ENCODE data around the gene ZNF124.

The ZNF124 gene

GRCh38 chr1:247115141-247115510 is 56.7 kb downstream of the ZNF124 start:
- FAIRE-seq (no peak), DNase-seq (ENCODE audit: extremely low spot score, insufficient read length, low read depth) (no peak)

GRCh38 chr1:247114351-247115140 is 57.3 kb downstream of the ZNF124 start:
- DNase-seq (ENCODE audit: extremely low spot score, insufficient read length, low read depth) (no peak), FAIRE-seq (no peak)

- FAIRE-seq = no peak
- DNase-seq (ENCODE audit: extremely low spot score, insufficient read length, low read depth) = no peak
These were observed 58.0 kb downstream of the ZNF124 start for GRCh38 chr1:247113733-247114271.

GRCh38 chr1:247113094-247113497 is 58.7 kb downstream of the ZNF124 start:
- DNase-seq (ENCODE audit: extremely low spot score, insufficient read length, low read depth) (no peak), FAIRE-seq (no peak)

GRCh38 chr1:247112479-247112781 is 59.4 kb downstream of the ZNF124 start:
- DNase-seq (ENCODE audit: extremely low spot score, insufficient read length, low read depth) (no peak), FAIRE-seq (no peak)

GRCh38 chr1:247111700-247112478 is 59.9 kb downstream of the ZNF124 start:
- DNase-seq (ENCODE audit: extremely low spot score, insufficient read length, low read depth) (no peak), FAIRE-seq (no peak)

GRCh38 chr1:247111259-247111699 is 60.5 kb downstream of the ZNF124 start:
- FAIRE-seq (no peak), DNase-seq (ENCODE audit: extremely low spot score, insufficient read length, low read depth) (no peak)

GRCh38 chr1:247110627-247111258 is 61.1 kb downstream of the ZNF124 start:
- DNase-seq (ENCODE audit: extremely low spot score, insufficient read length, low read depth) (no peak), FAIRE-seq (no peak)

GRCh38 chr1:247107694-247108093 is 64.1 kb downstream of the ZNF124 start:
- DNase-seq (ENCODE audit: extremely low spot score, insufficient read length, low read depth) = no peak
- no peak for FAIRE-seq

- FAIRE-seq = no peak
These were observed 65.9 kb downstream of the ZNF124 start for GRCh38 chr1:247105966-247106365.

More at GRCh38 chr1:247105966-247106365, 65.9 kb downstream of the ZNF124 start:
- no peak for DNase-seq (ENCODE audit: extremely low spot score, insufficient read length, low read depth)
